Measurements from ENCODE around the gene CHD5. TPM values are rescaled to one million over a fixed set of nuclear protein-coding genes. Genes with fewer than 3 reads are reported as not detected.

The CHD5 gene
- polyA plus RNA-seq, 1 donor from 2014 or later, result 22.0 TPM

GRCh38 chr1:6110326-6110725, 69.8 kb downstream of the CHD5 start:
- H3K4me2 ChIP-seq (ENCODE audit: low read length), result no peak overlapping the region
- no peak overlapping the region for H3K4me3 ChIP-seq (ENCODE audit: low read length)
- H3K9me2 ChIP-seq (ENCODE audit: insufficient read depth, low read length), result no peaks in the 10 kb centered on the region
- no peak overlapping the region for H2AFZ ChIP-seq (ENCODE audit: low read depth, low read length)
- H3K9ac ChIP-seq (ENCODE audit: low read length), result no peak overlapping the region
- no peaks in the 10 kb centered on the region for H4K20me1 ChIP-seq (ENCODE audit: insufficient read depth)
- no peaks in the 10 kb centered on the region for H3K27me3 ChIP-seq (ENCODE audit: insufficient read depth, low read depth, low read length)
- no peaks in the 10 kb centered on the region for H3K79me2 ChIP-seq (replicated peaks; ENCODE audit: insufficient read depth, low read length)
- TF ChIP-seq TAF1 (IDR thresholded peaks at IDR 0.05; ENCODE audit: low read depth) (no peak), MXI1 (conservative IDR thresholded peaks at IDR 0.05; ENCODE audit: poor library complexity, severe bottlenecking) (no peak), EP300 (conservative IDR thresholded peaks at IDR 0.05; ENCODE audit: poor library complexity, severe bottlenecking) (no peak), RAD21 (conservative IDR thresholded peaks at IDR 0.05) (no peak), SMC3 (conservative IDR thresholded peaks at IDR 0.05; ENCODE audit: poor library complexity) (no peak), EZH2 (IDR thresholded peaks at IDR 0.05; ENCODE audit: borderline replicate concordance, insufficient read depth, low read length, poor library complexity, severe bottlenecking) (no peak), POLR2AphosphoS5 (IDR thresholded peaks at IDR 0.05) (no peak)
- TF ChIP-seq, protein P1, sequence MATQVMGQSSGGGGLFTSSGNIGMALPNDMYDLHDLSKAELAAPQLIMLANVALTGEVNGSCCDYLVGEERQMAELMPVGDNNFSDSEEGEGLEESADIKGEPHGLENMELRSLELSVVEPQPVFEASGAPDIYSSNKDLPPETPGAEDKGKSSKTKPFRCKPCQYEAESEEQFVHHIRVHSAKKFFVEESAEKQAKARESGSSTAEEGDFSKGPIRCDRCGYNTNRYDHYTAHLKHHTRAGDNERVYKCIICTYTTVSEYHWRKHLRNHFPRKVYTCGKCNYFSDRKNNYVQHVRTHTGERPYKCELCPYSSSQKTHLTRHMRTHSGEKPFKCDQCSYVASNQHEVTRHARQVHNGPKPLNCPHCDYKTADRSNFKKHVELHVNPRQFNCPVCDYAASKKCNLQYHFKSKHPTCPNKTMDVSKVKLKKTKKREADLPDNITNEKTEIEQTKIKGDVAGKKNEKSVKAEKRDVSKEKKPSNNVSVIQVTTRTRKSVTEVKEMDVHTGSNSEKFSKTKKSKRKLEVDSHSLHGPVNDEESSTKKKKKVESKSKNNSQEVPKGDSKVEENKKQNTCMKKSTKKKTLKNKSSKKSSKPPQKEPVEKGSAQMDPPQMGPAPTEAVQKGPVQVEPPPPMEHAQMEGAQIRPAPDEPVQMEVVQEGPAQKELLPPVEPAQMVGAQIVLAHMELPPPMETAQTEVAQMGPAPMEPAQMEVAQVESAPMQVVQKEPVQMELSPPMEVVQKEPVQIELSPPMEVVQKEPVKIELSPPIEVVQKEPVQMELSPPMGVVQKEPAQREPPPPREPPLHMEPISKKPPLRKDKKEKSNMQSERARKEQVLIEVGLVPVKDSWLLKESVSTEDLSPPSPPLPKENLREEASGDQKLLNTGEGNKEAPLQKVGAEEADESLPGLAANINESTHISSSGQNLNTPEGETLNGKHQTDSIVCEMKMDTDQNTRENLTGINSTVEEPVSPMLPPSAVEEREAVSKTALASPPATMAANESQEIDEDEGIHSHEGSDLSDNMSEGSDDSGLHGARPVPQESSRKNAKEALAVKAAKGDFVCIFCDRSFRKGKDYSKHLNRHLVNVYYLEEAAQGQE (IDR thresholded peaks at IDR 0.05; ENCODE audit: borderline replicate concordance), result no peak
- H3F3A ChIP-seq (ENCODE audit: insufficient read depth, low read length, poor library complexity, severe bottlenecking), result no peaks in the 10 kb centered on the region
- H3K9me3 ChIP-seq (ENCODE audit: low read length), result no peaks in the 10 kb centered on the region
- H3K36me3 ChIP-seq (ENCODE audit: insufficient read depth, low read length), result no peaks in the 10 kb centered on the region
- H3K27ac ChIP-seq (ENCODE audit: low read length), result no peak overlapping the region

- Histone ChIP-seq H3K36me3 (ENCODE audit: insufficient read depth, low read length) (no peaks in the 10 kb centered on the region), H3K4me2 (ENCODE audit: low read length) (no peak overlapping the region), H3K27ac (ENCODE audit: low read length) (no peak overlapping the region)
These were observed 70.4 kb downstream of the CHD5 start for GRCh38 chr1:6109688-6110087.

More at GRCh38 chr1:6109688-6110087, 70.4 kb downstream of the CHD5 start:
- TF ChIP-seq, protein P2, sequence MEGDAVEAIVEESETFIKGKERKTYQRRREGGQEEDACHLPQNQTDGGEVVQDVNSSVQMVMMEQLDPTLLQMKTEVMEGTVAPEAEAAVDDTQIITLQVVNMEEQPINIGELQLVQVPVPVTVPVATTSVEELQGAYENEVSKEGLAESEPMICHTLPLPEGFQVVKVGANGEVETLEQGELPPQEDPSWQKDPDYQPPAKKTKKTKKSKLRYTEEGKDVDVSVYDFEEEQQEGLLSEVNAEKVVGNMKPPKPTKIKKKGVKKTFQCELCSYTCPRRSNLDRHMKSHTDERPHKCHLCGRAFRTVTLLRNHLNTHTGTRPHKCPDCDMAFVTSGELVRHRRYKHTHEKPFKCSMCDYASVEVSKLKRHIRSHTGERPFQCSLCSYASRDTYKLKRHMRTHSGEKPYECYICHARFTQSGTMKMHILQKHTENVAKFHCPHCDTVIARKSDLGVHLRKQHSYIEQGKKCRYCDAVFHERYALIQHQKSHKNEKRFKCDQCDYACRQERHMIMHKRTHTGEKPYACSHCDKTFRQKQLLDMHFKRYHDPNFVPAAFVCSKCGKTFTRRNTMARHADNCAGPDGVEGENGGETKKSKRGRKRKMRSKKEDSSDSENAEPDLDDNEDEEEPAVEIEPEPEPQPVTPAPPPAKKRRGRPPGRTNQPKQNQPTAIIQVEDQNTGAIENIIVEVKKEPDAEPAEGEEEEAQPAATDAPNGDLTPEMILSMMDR (IDR thresholded peaks at IDR 0.05; ENCODE audit: poor library complexity, severe bottlenecking), result no peak
- TF ChIP-seq MXI1 (conservative IDR thresholded peaks at IDR 0.05; ENCODE audit: poor library complexity, severe bottlenecking) (no peak), SMC3 (conservative IDR thresholded peaks at IDR 0.05; ENCODE audit: poor library complexity) (no peak), EP300 (conservative IDR thresholded peaks at IDR 0.05; ENCODE audit: poor library complexity, severe bottlenecking) (no peak), RAD21 (conservative IDR thresholded peaks at IDR 0.05) (no peak), TAF1 (IDR thresholded peaks at IDR 0.05; ENCODE audit: low read depth) (no peak), POLR2AphosphoS5 (IDR thresholded peaks at IDR 0.05) (no peak), EZH2 (IDR thresholded peaks at IDR 0.05; ENCODE audit: borderline replicate concordance, insufficient read depth, low read length, poor library complexity, severe bottlenecking) (no peak)
- TF ChIP-seq, protein P1 (IDR thresholded peaks at IDR 0.05; ENCODE audit: borderline replicate concordance), result no peak
- H3F3A ChIP-seq (ENCODE audit: insufficient read depth, low read length, poor library complexity, severe bottlenecking), result no peaks in the 10 kb centered on the region
- H3K9ac ChIP-seq (ENCODE audit: low read length), result no peak overlapping the region
- no peaks in the 10 kb centered on the region for H3K9me3 ChIP-seq (ENCODE audit: low read length)
- H3K9me2 ChIP-seq (ENCODE audit: insufficient read depth, low read length), result no peaks in the 10 kb centered on the region
- H3K4me3 ChIP-seq (ENCODE audit: low read length), result no peak overlapping the region
- H3K79me2 ChIP-seq (replicated peaks; ENCODE audit: insufficient read depth, low read length), result no peaks in the 10 kb centered on the region
- no peaks in the 10 kb centered on the region for H4K20me1 ChIP-seq (ENCODE audit: insufficient read depth)
- no peaks in the 10 kb centered on the region for H3K27me3 ChIP-seq (ENCODE audit: insufficient read depth, low read depth, low read length)
- H2AFZ ChIP-seq (ENCODE audit: low read depth, low read length), result no peak overlapping the region

All from neural cell (in vitro differentiated cells).